SK-N-MC (cell line): ENCODE results near the gene PRXL2B.

Experiments used
- EZH2 ChIP-seq: fragments of 200-600 bp; sonication (generic); IDR thresholded peaks from one replicate; pipeline ENCODE4 v1.6.1; 2017; ENCODE audit warnings: antibody characterized with exemption
- POLR2AphosphoS5 ChIP-seq: IDR thresholded peaks from 2 replicates; pipeline ENCODE4 v1.6.1; 2012; ENCODE audit warnings: mild to moderate bottlenecking, low read depth, low read length, borderline replicate concordance

DNA sequence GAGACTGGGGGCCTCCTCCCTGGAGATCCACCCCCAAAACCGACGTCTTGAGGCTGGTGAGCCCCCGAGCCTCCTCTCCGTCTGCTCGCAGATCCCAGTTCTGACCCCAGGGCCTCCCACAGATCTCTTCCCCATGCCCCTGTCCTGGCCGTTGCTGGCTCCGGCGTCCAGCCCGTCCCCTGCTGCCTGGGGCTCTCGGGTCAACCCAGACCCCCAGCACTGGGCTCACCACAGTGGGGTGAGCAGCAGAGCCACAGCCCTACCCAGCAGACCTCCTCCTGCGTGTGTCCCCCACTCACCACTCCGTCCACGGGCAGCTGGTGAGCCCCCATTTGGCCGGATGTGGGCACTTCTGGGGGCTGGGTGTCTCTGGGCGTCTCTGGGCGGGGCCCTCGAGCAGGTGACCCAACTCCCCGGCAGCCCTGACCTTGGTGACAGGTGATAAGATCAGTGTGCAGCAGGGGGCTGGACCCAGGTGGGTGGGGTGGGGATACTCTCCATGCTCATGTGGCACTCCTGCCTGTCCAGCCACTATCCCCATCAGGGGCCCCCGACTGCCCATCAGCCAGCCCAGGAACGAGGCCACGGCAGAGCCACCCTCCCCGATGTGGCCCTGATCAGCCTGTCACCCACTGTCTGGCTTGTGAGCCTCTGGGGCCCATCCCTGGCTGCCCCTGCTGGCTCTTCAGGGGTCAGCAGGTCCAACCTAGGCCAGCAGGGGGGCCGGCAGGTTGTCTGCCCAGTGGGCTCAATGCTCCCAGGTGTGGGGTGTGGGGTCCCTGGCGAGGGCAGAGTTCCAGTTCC is 29.7 kb upstream of the PRXL2B start:
- TF ChIP-seq POLR2AphosphoS5 (no peak), EZH2 (no peak)
